H1 (cell line): ENCODE data around the gene DOK6. TPM values are rescaled to one million over a fixed set of nuclear protein-coding genes. Genes with fewer than 3 reads are reported as not detected.

Source experiments
- EGR1 ChIP-seq: IDR thresholded peaks from 2 replicates; pipeline ENCODE4 v1.6.1; 2011; ENCODE audit warnings: low read depth, low read length, borderline replicate concordance
- MAX ChIP-seq: IDR thresholded peaks from 2 replicates; pipeline ENCODE4 v1.6.1; 2012; ENCODE audit warnings: inconsistent platforms
- TAF7 ChIP-seq: optimal IDR thresholded peaks from 2 replicates; pipeline ENCODE3; 2011; ENCODE audit warnings: low read depth, mild to moderate bottlenecking, inconsistent platforms, low read length, moderate library complexity, borderline replicate concordance
- polyA plus RNA-seq, 7 experiments: library from polyadenylated mRNA; depleted of rRNA in 3 of 7; stranded (reverse) in 5 of 7; unstranded in 2 of 7; fragments of >200 nt in 5 of 7; fragments of 200-250 nt in 2 of 7; gene quantifications; 1 replicate in 5 of 7; 2 replicates in 1 of 7; 4 replicates in 1 of 7; pipeline versions ENCODE4 v1.2.1 to v1.2.3, GENCODE V29; 2011 to 2013; ENCODE audit warnings: missing spikeins in 2 of 7, mixed read lengths in 2 of 7
- total RNA-seq: library from RNA; stranded (reverse); fragmentation: NEBNext Ultra II Directional; extraction: Animal tissue kit (Norgen Biotek cat#: 25700); gene quantifications from 2 replicates; pipeline ENCODE4 v1.2.1, GENCODE V29; 2021

Gene DOK6
- total and polyA plus RNA-seq, 2 of the 8 experiments (the other 6 are each of a cell fraction or from before 2014, with no cell fraction given): 0.33 to 0.50 TPM

GRCh38 chr18:69759046-69759445, 358.4 kb downstream of the DOK6 start (continued):
- TF ChIP-seq EGR1 (no peak), TAF7 (no peak), MAX (no peak)
